Loucy (cell line): ENCODE data around the gene NAA25.

Source experiments
- H2AFZ ChIP-seq: fragments of 200-600 bp; sonication (generic); 2 replicates; pipeline ENCODE4 v1.6.0; 2016; ENCODE audit warnings: antibody characterized with exemption, mild to moderate bottlenecking, low read length, moderate library complexity
- H3F3A ChIP-seq: fragments of 200-600 bp; 2 replicates; pipeline ENCODE4 v1.6.0; 2016; ENCODE audit warnings: antibody characterized with exemption, low read depth, mild to moderate bottlenecking
- H3K27me3 ChIP-seq: fragments of 200-600 bp; sonication (generic); 2 replicates; pipeline ENCODE4 v1.6.1; 2014; ENCODE audit warnings: low read length, mild to moderate bottlenecking; ENCODE audit not compliant: insufficient read depth, poor library complexity, severe bottlenecking
- H3K36me3 ChIP-seq: fragments of 200-600 bp; sonication (generic); 2 replicates; pipeline ENCODE4 v1.6.1; 2016; ENCODE audit warnings: low read length; ENCODE audit not compliant: insufficient read depth
- H3K4me1 ChIP-seq: fragments of 200-600 bp; sonication (generic); 2 replicates; pipeline ENCODE4 v1.5.1; 2014; ENCODE audit warnings: low read length, mild to moderate bottlenecking; ENCODE audit not compliant: insufficient read depth, poor library complexity, severe bottlenecking
- H3K4me2 ChIP-seq: fragments of 200-600 bp; sonication (generic); 2 replicates; pipeline ENCODE4 v1.6.0; 2014; ENCODE audit warnings: antibody characterized with exemption, low read length, low read depth, mild to moderate bottlenecking; ENCODE audit not compliant: poor library complexity, severe bottlenecking
- H3K4me3 ChIP-seq: fragments of 200-600 bp; sonication (generic); 2 replicates; pipeline ENCODE4 v1.5.1; 2014; ENCODE audit warnings: low read length, mild to moderate bottlenecking, mixed read lengths; ENCODE audit not compliant: poor library complexity, severe bottlenecking
- H3K79me2 ChIP-seq: fragments of 200-600 bp; sonication (generic); 2 replicates; pipeline ENCODE4 v1.6.1; 2014; ENCODE audit warnings: low read length; ENCODE audit not compliant: insufficient read depth
- H3K9ac ChIP-seq: fragments of 200-600 bp; sonication (generic); 2 replicates; pipeline ENCODE4 v1.6.0; 2014; ENCODE audit warnings: mild to moderate bottlenecking, low read depth, low read length, moderate library complexity; ENCODE audit not compliant: poor library complexity, severe bottlenecking
- H3K9me2 ChIP-seq: fragments of 200-600 bp; sonication (generic); replicated peaks from 2 replicates; pipeline ENCODE4 v1.6.1; 2016; ENCODE audit warnings: low read depth, low read length, mixed read lengths
- H3K9me3 ChIP-seq: fragments of 200-600 bp; sonication (generic); 2 replicates; pipeline ENCODE4 v1.6.1; 2014; ENCODE audit warnings: mild to moderate bottlenecking, antibody characterized with exemption, low read length, low read depth; ENCODE audit not compliant: insufficient read depth
- H4K20me1 ChIP-seq: fragments of 200-600 bp; sonication (generic); 2 replicates; pipeline ENCODE4 v1.6.0; 2014; ENCODE audit warnings: antibody characterized with exemption, low read length, mild to moderate bottlenecking; ENCODE audit not compliant: insufficient read depth, poor library complexity, severe bottlenecking
- EZH2phosphoT487 ChIP-seq: fragments of 200-600 bp; IDR thresholded peaks from 2 replicates; pipeline ENCODE4 v1.6.1; 2018; ENCODE audit warnings: antibody characterized with exemption, mild to moderate bottlenecking, moderate library complexity, borderline replicate concordance
- TF ChIP-seq, protein P1 (sequence below): fragments of 200-600 bp; sonication (generic); conservative IDR thresholded peaks from 2 replicates; pipeline ENCODE4 v1.5.1; 2014; ENCODE audit warnings: mild to moderate bottlenecking, antibody characterized with exemption, low read length

NAA25 gene

DNA sequence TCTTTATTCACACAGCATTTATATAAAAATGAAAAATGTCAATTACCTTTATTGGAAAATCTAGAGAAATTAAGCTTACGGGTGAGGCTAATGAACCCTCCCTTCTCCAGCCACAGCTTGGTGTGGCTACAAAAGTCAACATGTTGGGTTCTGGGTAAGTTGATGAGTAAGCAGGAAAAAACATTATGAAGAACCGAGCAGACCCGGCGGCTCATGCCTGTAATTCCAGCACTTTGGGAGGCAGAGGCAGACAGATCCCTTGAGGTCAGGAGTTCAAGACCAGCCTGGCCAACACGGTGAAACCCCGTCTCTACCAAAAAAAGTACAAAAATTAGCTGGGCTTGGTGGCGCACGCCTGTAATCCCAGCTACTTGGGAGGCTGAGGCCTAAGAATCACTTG is 10.9 kb downstream of the NAA25 start:
- Histone ChIP-seq H3K9ac (no peak overlapping the region), H3K9me2 (no peaks in the 10 kb centered on the region), H3F3A (no peaks in the 10 kb centered on the region), H3K79me2 (peaks cover 71% of the 10 kb centered on the region; the same call in 1 of the 2 replicates), H4K20me1 (peaks cover 35% of the 10 kb centered on the region), H3K36me3 (peaks cover 30% of the 10 kb centered on the region; the same call in 1 of the 2 replicates), H3K4me2 (no peak overlapping the region), H3K9me3 (no peaks in the 10 kb centered on the region), H3K4me1 (no peaks in the 10 kb centered on the region), H2AFZ (no peak overlapping the region), H3K4me3 (no peak overlapping the region), H3K27me3 (no peaks in the 10 kb centered on the region)
- no peak for TF ChIP-seq EZH2phosphoT487
- TF ChIP-seq, protein P1, sequence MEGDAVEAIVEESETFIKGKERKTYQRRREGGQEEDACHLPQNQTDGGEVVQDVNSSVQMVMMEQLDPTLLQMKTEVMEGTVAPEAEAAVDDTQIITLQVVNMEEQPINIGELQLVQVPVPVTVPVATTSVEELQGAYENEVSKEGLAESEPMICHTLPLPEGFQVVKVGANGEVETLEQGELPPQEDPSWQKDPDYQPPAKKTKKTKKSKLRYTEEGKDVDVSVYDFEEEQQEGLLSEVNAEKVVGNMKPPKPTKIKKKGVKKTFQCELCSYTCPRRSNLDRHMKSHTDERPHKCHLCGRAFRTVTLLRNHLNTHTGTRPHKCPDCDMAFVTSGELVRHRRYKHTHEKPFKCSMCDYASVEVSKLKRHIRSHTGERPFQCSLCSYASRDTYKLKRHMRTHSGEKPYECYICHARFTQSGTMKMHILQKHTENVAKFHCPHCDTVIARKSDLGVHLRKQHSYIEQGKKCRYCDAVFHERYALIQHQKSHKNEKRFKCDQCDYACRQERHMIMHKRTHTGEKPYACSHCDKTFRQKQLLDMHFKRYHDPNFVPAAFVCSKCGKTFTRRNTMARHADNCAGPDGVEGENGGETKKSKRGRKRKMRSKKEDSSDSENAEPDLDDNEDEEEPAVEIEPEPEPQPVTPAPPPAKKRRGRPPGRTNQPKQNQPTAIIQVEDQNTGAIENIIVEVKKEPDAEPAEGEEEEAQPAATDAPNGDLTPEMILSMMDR, result no peak

DNA sequence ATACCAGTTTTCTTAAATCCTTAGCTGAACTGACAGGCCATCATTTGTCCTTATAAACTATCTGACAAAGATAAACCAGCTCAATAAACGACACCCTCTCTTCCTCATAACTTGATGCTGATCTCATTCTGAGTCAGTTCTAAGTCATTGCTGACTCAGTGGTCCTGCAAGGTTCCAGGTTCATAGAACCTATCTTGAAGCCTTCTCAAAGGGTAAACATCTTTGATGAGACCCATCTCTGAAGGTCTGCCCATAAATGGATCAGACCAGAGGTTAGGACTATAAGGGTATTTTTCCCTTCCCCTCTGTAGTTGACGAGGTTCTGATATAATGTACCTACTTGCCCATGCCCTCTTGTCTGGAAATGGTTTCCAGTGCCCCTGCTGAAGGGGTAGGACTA is 11.9 kb downstream of the NAA25 start:
- H3F3A ChIP-seq, result no peaks in the 10 kb centered on the region
- no peak overlapping the region for H2AFZ ChIP-seq
- no peak overlapping the region for H3K9ac ChIP-seq
- H3K9me2 ChIP-seq, result no peaks in the 10 kb centered on the region
- H3K4me1 ChIP-seq, result no peaks in the 10 kb centered on the region
- H3K79me2 ChIP-seq, result peaks cover 62% of the 10 kb centered on the region; the same call in 1 of the 2 replicates
- H4K20me1 ChIP-seq, result peaks cover 30% of the 10 kb centered on the region
- H3K36me3 ChIP-seq, result peaks cover 31% of the 10 kb centered on the region; the same call in 1 of the 2 replicates
- H3K4me2 ChIP-seq, result no peak overlapping the region
- no peak for TF ChIP-seq EZH2phosphoT487
- TF ChIP-seq, protein P1, result no peak
- no peaks in the 10 kb centered on the region for H3K27me3 ChIP-seq
- no peaks in the 10 kb centered on the region for H3K9me3 ChIP-seq
- no peak overlapping the region for H3K4me3 ChIP-seq

DNA sequence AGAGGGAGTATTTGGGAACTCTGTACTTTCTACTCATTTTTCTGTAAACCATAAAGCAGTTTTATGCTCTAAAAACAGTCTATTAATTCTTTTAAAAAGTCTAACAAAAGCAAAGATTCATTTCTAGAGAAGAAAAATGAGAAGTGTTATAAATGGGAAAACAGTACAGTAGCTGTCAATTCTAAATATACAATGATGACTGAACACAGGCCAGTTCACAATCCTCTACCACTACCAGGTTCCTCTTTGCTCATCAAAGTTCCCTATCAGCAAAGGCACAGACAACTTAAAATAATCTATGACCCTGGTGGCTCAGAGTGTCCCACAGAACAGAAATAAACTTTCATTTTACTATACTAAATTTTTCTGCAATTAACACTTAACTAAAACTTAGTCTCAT is 12.5 kb downstream of the NAA25 start:
- Histone ChIP-seq H3K79me2 (peaks cover 58% of the 10 kb centered on the region; the same call in 1 of the 2 replicates), H2AFZ (no peak overlapping the region), H3K4me3 (no peak overlapping the region), H3K4me2 (no peak overlapping the region), H3F3A (no peaks in the 10 kb centered on the region), H3K36me3 (peaks cover 35% of the 10 kb centered on the region; the same call in 1 of the 2 replicates), H3K9ac (no peak overlapping the region), H4K20me1 (peaks cover 30% of the 10 kb centered on the region), H3K9me2 (no peaks in the 10 kb centered on the region), H3K9me3 (no peaks in the 10 kb centered on the region), H3K4me1 (no peaks in the 10 kb centered on the region), H3K27me3 (no peaks in the 10 kb centered on the region)
- TF ChIP-seq, protein P1, result no peak
- no peak for TF ChIP-seq EZH2phosphoT487
